Sigmoid colon (tissue), 4 donors: ENCODE results near the gene RCN2.

Experiments
- CTCF ChIP-seq, 4 experiments: fragments of 450-650 bp in 3 of 4; fragments of 200-600 bp in 1 of 4; IDR thresholded peaks; one replicate each; pipeline ENCODE4 v1.5.1; 2016 to 2019; ENCODE audit warnings: antibody characterized with exemption in 4 of 4, mild to moderate bottlenecking in 3 of 4, moderate library complexity in 2 of 4
- POLR2A ChIP-seq, 2 donors: fragments of 450-650 bp; IDR thresholded peaks; one replicate each; pipeline ENCODE4 v1.6.1; 2016; ENCODE audit warnings: antibody characterized with exemption in 2 of 2, mild to moderate bottlenecking in 2 of 2, moderate library complexity in 2 of 2
- POLR2AphosphoS5 ChIP-seq, 4 donors: sonication (generic); formaldehyde crosslinking; IDR thresholded peaks; one replicate each; pipeline ENCODE4 v1.6.1; 2017; ENCODE audit warnings: antibody characterized with exemption in 4 of 4

- TF ChIP-seq POLR2A (IDR thresholded peaks at IDR 0.05) (no peak), CTCF (IDR thresholded peaks at IDR 0.05) (peak in 1 of 4 experiments; percentile 19), POLR2AphosphoS5 (IDR thresholded peaks at IDR 0.05) (no peak)
Observed at GRCh38 chr15:76930831-76931396, 635 bp upstream of the RCN2 start.
